HCT116 (cell line): ENCODE results near the gene FRMD8.

Source experiments
- CEBPB ChIP-seq: IDR thresholded peaks from 2 replicates; pipeline ENCODE4 v1.6.1; 2012; ENCODE audit warnings: low read depth
- CTCF ChIP-seq, 3 experiments: fragments of 200-600 bp in 1 of 3; sonication (generic) in 1 of 3; IDR thresholded peaks in 2 of 3; conservative IDR thresholded peaks in 1 of 3; 2 replicates each; pipeline ENCODE4 v1.5.1; 2012 to 2017; ENCODE audit warnings: low read depth in 2 of 3, low read length in 2 of 3, antibody characterized with exemption in 1 of 3, borderline replicate concordance in 1 of 3, control low read depth in 1 of 3, mild to moderate bottlenecking in 1 of 3, mixed read lengths in 1 of 3, mixed run types in 1 of 3, moderate library complexity in 1 of 3; ENCODE audit not compliant: insufficient read depth in 1 of 3
- EZH2 ChIP-seq: fragments of 200-600 bp; sonication (generic); IDR thresholded peaks from 2 replicates; pipeline ENCODE4 v1.6.1; 2017; ENCODE audit warnings: antibody characterized with exemption, mixed run types
- JUND ChIP-seq: IDR thresholded peaks from 2 replicates; pipeline ENCODE4 v1.6.1; 2012
- MAX ChIP-seq: IDR thresholded peaks from 2 replicates; pipeline ENCODE4 v1.6.1; 2012
- POLR2A ChIP-seq: IDR thresholded peaks from 2 replicates; pipeline ENCODE4 v1.7.0; 2011; ENCODE audit warnings: borderline replicate concordance; ENCODE audit not compliant: insufficient read depth, insufficient read length; ENCODE audit errors: extremely low read depth
- POLR2AphosphoS5 ChIP-seq: IDR thresholded peaks from 2 replicates; pipeline ENCODE4 v1.6.1; 2011; ENCODE audit warnings: mild to moderate bottlenecking, low read depth, low read length, moderate library complexity
- SIN3A ChIP-seq: IDR thresholded peaks from 2 replicates; pipeline ENCODE4 v1.6.1; 2012; ENCODE audit warnings: low read depth

GRCh38 chr11:65411681-65412070 is 25.2 kb downstream of the FRMD8 start:
- no peak for TF ChIP-seq JUND
- TF ChIP-seq EZH2 = no peak
- TF ChIP-seq CTCF (IDR thresholded peaks at IDR 0.05 in 2 of 3, conservative IDR thresholded peaks at IDR 0.05 in 1 of 3; ENCODE audit: borderline replicate concordance in 1 of 3, insufficient read depth in 1 of 3, low read depth in 2 of 3, low read length in 2 of 3) = no peak
- no peak for TF ChIP-seq CEBPB
- no peak for TF ChIP-seq MAX
- TF ChIP-seq SIN3A = no peak
- TF ChIP-seq POLR2A = no peak
- TF ChIP-seq POLR2AphosphoS5 = no peak
